GM12874 (cell line): ENCODE measurements around the gene TSPAN10.

Experiments
- TF ChIP-seq, protein P1 (sequence below): IDR thresholded peaks from 2 replicates; pipeline ENCODE4 v1.5.1; 2011; ENCODE audit warnings: low read depth, mild to moderate bottlenecking, control low read depth, low read length, moderate library complexity; ENCODE audit not compliant: insufficient read depth

TSPAN10 gene

DNA sequence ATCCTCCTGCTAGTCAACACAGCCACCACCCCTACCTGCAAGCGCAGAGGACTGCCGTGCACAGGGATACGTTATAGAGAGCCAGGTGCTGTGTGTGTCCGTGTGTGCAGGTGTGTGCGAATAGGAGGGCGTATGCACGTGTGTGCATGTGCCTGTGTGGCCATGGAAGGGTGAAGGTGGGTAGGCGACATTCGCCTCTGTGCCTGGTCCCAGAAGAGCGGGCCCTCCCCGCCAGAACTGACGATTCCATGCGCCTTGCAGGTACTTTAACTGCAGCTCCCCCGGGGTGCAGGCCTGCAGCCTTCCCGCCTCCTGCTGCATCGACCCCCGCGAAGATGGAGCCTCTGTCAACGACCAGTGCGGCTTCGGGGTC, 10.6 kb downstream of the TSPAN10 start:
- TF ChIP-seq, protein P1, sequence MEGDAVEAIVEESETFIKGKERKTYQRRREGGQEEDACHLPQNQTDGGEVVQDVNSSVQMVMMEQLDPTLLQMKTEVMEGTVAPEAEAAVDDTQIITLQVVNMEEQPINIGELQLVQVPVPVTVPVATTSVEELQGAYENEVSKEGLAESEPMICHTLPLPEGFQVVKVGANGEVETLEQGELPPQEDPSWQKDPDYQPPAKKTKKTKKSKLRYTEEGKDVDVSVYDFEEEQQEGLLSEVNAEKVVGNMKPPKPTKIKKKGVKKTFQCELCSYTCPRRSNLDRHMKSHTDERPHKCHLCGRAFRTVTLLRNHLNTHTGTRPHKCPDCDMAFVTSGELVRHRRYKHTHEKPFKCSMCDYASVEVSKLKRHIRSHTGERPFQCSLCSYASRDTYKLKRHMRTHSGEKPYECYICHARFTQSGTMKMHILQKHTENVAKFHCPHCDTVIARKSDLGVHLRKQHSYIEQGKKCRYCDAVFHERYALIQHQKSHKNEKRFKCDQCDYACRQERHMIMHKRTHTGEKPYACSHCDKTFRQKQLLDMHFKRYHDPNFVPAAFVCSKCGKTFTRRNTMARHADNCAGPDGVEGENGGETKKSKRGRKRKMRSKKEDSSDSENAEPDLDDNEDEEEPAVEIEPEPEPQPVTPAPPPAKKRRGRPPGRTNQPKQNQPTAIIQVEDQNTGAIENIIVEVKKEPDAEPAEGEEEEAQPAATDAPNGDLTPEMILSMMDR = no peak

DNA sequence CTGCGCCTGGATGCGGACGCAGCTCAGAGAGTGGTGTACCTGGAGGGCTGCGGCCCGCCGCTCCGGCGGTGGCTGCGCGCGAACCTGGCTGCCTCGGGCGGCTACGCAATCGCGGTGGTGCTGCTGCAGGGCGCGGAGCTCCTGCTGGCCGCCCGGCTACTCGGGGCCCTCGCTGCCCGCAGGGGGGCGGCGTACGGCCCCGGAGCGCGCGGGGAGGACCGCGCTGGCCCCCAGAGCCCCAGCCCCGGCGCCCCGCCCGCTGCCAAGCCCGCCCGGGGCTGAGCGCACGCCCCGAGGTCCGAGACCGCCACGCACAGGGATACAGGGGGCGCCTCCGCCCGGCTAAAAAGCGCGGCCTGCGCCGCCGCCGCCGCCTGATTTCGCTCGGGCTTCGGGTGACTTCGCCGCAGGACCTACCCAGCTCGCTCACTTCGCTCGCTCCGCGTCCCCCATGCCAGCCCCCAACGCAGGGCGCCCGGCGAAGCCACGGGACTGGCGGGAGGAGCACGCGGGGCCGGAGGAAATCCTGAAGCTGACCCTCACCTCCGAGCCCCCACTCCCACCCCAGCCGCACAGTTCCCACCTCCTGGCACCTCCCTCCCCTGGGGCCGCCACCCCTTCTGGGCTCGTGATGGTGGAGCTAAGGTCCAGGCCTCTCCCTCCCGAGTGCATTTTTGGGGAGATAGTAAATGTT, 11.2 kb downstream of the TSPAN10 start:
- TF ChIP-seq, protein P1 = no peak

DNA sequence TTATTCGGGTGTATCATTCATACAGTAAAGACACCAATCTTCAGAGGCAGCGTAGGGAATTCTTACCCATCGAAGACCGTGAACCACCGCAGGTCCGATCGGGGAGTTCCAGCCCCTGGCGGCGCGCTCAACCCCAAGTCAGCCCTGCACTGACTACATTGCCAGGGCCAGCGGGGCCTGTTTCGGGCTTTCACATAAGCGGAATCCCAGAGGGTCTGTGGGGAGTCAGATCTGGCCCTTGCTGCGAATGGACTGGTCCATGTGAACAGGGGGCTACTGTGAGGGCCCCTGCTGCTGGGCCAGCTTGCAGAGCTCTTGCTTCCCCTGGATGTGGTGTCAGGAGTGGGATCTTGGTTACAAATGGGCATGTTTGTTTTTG, 11.7 kb downstream of the TSPAN10 start:
- TF ChIP-seq, protein P1 = no peak

DNA sequence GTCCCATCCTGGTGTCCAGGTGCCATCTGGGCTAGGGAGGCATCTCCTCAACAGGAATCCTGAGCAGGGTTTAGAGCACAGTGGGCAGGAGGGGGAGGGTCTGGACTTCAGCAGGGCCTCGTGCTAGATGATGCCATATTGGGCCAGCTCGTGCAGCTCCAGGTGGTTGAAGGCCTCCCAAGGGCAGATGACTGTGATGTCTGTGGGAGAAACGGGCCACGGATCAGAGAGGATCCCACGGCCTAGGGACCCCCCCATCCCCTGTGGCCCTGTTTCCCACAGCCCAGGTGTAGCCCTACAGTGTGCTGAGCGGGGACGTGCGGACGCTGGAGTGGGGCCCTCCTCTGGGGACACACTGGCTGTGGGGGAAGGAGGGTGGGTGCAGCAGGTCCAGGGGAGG, 14.0 kb downstream of the TSPAN10 start:
- TF ChIP-seq, protein P1 = no peak

DNA sequence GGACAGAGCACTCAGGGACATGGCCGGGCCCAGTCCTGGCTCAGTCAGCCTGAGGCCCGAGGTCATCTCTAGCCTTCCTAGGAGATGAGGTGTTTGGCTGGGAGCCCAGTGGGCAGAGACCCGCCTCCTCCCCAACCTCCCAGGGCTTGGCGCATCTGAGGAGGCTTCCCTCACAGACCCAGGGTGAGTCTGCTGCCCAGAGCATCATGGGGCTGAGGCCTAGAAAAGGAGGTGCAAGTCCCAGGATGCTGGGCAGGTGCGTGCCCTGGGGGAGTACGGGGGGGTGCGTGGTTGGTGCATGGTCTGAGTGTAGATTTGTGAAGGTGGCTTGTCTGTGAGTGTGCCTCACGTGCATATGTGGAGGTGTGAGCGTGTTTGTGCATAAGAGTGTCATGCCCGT, 14.7 kb downstream of the TSPAN10 start:
- TF ChIP-seq, protein P1 = no peak

DNA sequence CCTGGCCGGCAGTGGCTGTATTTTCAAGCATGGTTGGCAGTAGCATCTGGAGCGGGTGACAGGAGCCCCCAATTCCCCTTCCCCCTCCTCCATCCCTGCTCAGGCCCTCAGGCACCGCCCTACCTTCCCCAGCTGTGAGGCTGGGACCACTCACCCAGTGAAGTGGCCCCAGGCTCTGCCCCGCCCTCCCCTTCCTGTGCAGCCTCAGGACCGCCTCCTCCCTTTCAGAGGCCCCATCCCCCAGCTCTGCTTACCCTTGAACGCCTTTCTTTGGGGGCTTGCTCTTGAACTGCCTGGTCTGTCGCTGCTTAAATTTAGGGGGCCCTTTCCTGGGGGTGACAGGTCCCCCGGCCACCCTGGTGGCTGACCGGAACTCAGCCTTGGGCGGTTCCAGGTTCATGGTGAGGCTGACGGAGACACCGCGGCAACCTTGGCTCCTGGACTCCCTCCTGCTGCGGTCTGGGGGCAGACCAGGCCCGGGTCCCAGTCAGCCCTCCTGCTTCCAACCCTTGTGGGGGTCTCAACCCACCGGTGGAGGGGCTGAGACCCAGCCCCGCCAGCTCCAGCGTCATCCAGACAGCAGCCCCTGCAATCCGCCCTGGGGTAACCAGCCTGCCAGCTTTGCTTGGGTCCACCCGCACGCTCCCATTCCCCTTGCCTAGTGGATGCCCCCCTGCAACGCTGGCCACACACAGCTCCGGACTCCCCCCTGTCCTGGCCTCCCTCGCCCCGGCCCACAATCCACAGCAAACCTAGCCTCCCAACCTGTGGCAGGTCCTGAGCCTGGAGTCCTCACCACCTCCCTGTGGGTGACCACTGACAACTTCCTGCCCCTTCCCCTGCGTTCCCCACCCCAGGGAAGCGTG, 16.1 kb downstream of the TSPAN10 start:
- TF ChIP-seq, protein P1 = no peak

DNA sequence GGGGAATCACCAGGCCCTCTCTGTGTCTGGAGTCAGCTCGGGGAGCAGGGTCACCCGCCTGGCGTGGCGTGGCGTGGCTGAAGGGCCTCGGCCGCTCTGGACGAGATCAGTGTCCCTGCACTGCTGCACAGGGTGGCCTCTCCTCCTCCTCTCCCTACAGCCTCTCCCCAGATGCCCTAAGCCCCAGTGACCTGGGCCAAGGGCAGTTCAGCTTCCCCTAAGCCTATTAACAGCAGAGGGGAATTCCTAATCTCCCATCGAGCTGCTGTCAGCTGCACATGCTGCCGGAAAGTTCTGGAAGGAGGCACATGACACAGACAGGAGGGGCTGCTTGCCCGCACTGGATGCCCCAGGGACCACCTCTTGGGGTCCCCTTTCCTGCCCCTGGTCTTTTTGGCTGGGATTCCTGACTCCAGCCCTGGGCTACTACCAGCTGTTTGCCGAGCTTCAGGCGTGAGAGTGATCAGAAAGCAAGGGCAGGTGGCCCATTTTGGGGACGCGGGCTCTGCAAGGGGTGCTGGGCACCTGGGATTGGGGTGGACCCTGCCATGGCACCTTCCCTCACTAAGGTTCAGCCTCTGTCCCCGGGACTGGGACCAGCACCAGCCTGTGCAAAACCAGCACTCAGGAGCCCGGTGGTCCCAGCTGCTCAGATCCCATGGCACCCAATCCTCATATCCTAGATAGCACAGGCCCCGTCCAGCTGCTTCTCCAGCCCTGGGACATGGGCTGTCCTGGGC, 18.6 kb downstream of the TSPAN10 start:
- TF ChIP-seq, protein P1 = no peak
